GM19238 (cell line): ENCODE data around the gene COX6B2.

Source experiments
- DNase-seq: peaks from one replicate; pipeline ENCODE4 v3.0.0; 2011; ENCODE audit warnings: low spot score; ENCODE audit not compliant: insufficient read length

COX6B2 gene

GRCh38 chr19:55312621-55313512 is 41.7 kb downstream of the COX6B2 start:
- no peak for DNase-seq

- DNase-seq = no peak
Observed at GRCh38 chr19:55311797-55312196, 42.7 kb downstream of the COX6B2 start.

- no peak for DNase-seq
Observed at GRCh38 chr19:55311397-55311796, 43.1 kb downstream of the COX6B2 start.

- no peak for DNase-seq
Observed at GRCh38 chr19:55310498-55310897, 44.0 kb downstream of the COX6B2 start.

- no peak for DNase-seq
Observed at GRCh38 chr19:55309448-55309847, 45.1 kb downstream of the COX6B2 start.

- DNase-seq = no peak
Observed at GRCh38 chr19:55308281-55308680, 46.2 kb downstream of the COX6B2 start.

- DNase-seq = no peak
Observed at GRCh38 chr19:55306712-55307111, 47.8 kb downstream of the COX6B2 start.

GRCh38 chr19:55305983-55306562 is 48.4 kb downstream of the COX6B2 start:
- DNase-seq = no peak

- DNase-seq = peak; percentile 55
Observed at GRCh38 chr19:55305491-55305890, 49.0 kb downstream of the COX6B2 start.

- no peak for DNase-seq
Observed at GRCh38 chr19:55304980-55305379, 49.5 kb downstream of the COX6B2 start.

GRCh38 chr19:55304279-55304978 is 50.1 kb downstream of the COX6B2 start:
- DNase-seq = peak; percentile 51

- DNase-seq = no peak
Observed at GRCh38 chr19:55303477-55303876, 51.0 kb downstream of the COX6B2 start.

- DNase-seq = no peak
Observed at GRCh38 chr19:55302318-55302703, 52.2 kb downstream of the COX6B2 start.

- DNase-seq = peak; percentile 99
Observed at GRCh38 chr19:55301459-55302317, 52.8 kb downstream of the COX6B2 start.

GRCh38 chr19:55300886-55301458 is 53.5 kb downstream of the COX6B2 start:
- DNase-seq = no peak

- DNase-seq = no peak
Observed at GRCh38 chr19:55299991-55300390, 54.5 kb downstream of the COX6B2 start.
